GM12878 (cell line): ENCODE results near the gene TJAP1. TPM values are rescaled to one million over a fixed set of nuclear protein-coding genes. Genes with fewer than 3 reads are reported as not detected.

Experiments
- ATAC-seq: fragments of 200-7000 bp; cut with Tn5 transposase; 3 replicates; pipeline ENCODE4 v1.9.1; 2020; ENCODE audit warnings: mild to moderate bottlenecking, moderate library complexity
- BruUV-seq: library from RNA; stranded (reverse); fragments of 400-500 nt; replicated peaks from 2 replicates; lab custom pipeline; 2021; lab: Mats Ljungman, UMichigan
- CTCF ChIA-PET: fragments of 300-600 bp; sonication (Branson Sonifier 250); formaldehyde crosslinking; extraction: SDS; loops from one replicate; lab custom pipeline; 2021; ENCODE audit warnings: inconsistent platforms; lab: Yijun Ruan, JAX
- POLR2A ChIA-PET: fragments of 350-600 bp; formaldehyde crosslinking; extraction: SDS; loops from one replicate; lab custom pipeline; 2021; ENCODE audit warnings: inconsistent platforms; lab: Charles Lee
- RAD21 ChIA-PET: fragments of 300-600 bp; sonication (Branson Sonifier 250); formaldehyde crosslinking; loops from one replicate; lab custom pipeline; 2023; ENCODE audit warnings: antibody characterized with exemption; ENCODE audit not compliant: unreplicated experiment; lab: Charles Lee
- SMC1A ChIA-PET: fragments of 300-600 bp; sonication (Branson Sonifier 250); formaldehyde crosslinking; loops from one replicate; lab custom pipeline; 2023; ENCODE audit not compliant: unreplicated experiment, uncharacterized antibody; lab: Charles Lee
- DNase-seq: peaks from one replicate; pipeline ENCODE4 v3.0.0-alpha.2; 2011; ENCODE audit warnings: low read depth, low spot score
- FAIRE-seq: peaks from 3 replicates; lab custom pipeline; 2011; peaks lifted over from hg19 to GRCh38; lab: Jason Lieb, UNC
- H2AFZ ChIP-seq: 2 replicates; pipeline ENCODE4 v1.6.0; 2011; ENCODE audit warnings: low read depth, low read length, control low read depth; ENCODE audit not compliant: control insufficient read depth
- H3K27ac ChIP-seq: 2 replicates; pipeline ENCODE4 v1.5.1; 2011; ENCODE audit warnings: control low read depth; ENCODE audit not compliant: control insufficient read depth, insufficient read depth
- H3K27me3 ChIP-seq, 2 experiments: replicated peaks in 1 of 2; 2 replicates each; pipeline versions ENCODE4 v1.6.0 to v1.6.1; 2011; ENCODE audit warnings: low read length in 1 of 2; ENCODE audit not compliant: control insufficient read depth in 2 of 2, insufficient read depth in 2 of 2
- H3K36me3 ChIP-seq, 2 experiments: 2 replicates each; pipeline ENCODE4 v1.5.1; 2011; ENCODE audit warnings: low read length in 1 of 2; ENCODE audit not compliant: control insufficient read depth in 2 of 2, insufficient read depth in 2 of 2
- H3K4me1 ChIP-seq: 2 replicates; pipeline ENCODE4 v1.6.1; 2011; ENCODE audit warnings: mild to moderate bottlenecking, low read length, moderate library complexity, mixed read lengths; ENCODE audit not compliant: control insufficient read depth, insufficient read depth
- H3K4me2 ChIP-seq: 2 replicates; pipeline ENCODE4 v1.6.0; 2011; ENCODE audit warnings: control low read depth; ENCODE audit not compliant: control insufficient read depth, insufficient read depth
- H3K4me3 ChIP-seq: fragments of 200-600 bp; sonication (generic); 2 replicates; pipeline ENCODE4 v1.5.1; 2016
- H3K79me2 ChIP-seq: 2 replicates; pipeline ENCODE4 v1.6.0; 2011; ENCODE audit warnings: low read length; ENCODE audit not compliant: control insufficient read depth, insufficient read depth
- H3K9ac ChIP-seq: 2 replicates; pipeline ENCODE4 v1.8.0; 2011; ENCODE audit warnings: low read length, control low read depth, mixed read lengths; ENCODE audit not compliant: control insufficient read depth, insufficient read depth
- H3K9me3 ChIP-seq: replicated peaks from 3 replicates; pipeline ENCODE4 v1.5.1; 2011; ENCODE audit warnings: mild to moderate bottlenecking, low read length; ENCODE audit not compliant: control insufficient read depth, insufficient read depth
- H4K20me1 ChIP-seq: 2 replicates; pipeline ENCODE4 v1.6.0; 2011; ENCODE audit not compliant: control insufficient read depth, insufficient read depth
- BMI1 ChIP-seq: fragments of 450-650 bp; IDR thresholded peaks from 2 replicates; pipeline ENCODE4 v1.6.1; 2016; ENCODE audit warnings: mild to moderate bottlenecking, moderate library complexity, borderline replicate concordance
- CHD1 ChIP-seq: IDR thresholded peaks from 2 replicates; pipeline ENCODE4 v1.6.1; 2012; ENCODE audit warnings: low read depth, low read length, improper control_type of control experiment
- DPF2 ChIP-seq: fragments of 450-650 bp; IDR thresholded peaks from 2 replicates; pipeline ENCODE4 v1.6.1; 2017; ENCODE audit warnings: mild to moderate bottlenecking
- KDM1A ChIP-seq: fragments of 200-600 bp; sonication (generic); IDR thresholded peaks from 2 replicates; pipeline ENCODE4 v1.6.1; 2016; ENCODE audit warnings: borderline replicate concordance
- MEF2A ChIP-seq: IDR thresholded peaks from 2 replicates; pipeline ENCODE4 v1.6.1; 2011; ENCODE audit warnings: low read depth, mild to moderate bottlenecking, low read length, moderate library complexity; ENCODE audit not compliant: insufficient read depth
- NBN ChIP-seq: fragments of 450-650 bp; IDR thresholded peaks from 2 replicates; pipeline ENCODE4 v1.6.1; 2016
- RFX5 ChIP-seq: IDR thresholded peaks from 2 replicates; pipeline ENCODE4 v1.6.1; 2011; ENCODE audit warnings: low read depth, low read length, improper control_type of control experiment
- SIN3A ChIP-seq: IDR thresholded peaks from 2 replicates; pipeline ENCODE4 v1.6.1; 2012; ENCODE audit warnings: low read depth, low read length, improper control_type of control experiment
- SIX5 ChIP-seq: IDR thresholded peaks from 2 replicates; pipeline ENCODE4 v1.6.1; 2011; ENCODE audit warnings: mild to moderate bottlenecking, low read depth, low read length, moderate library complexity; ENCODE audit not compliant: severe bottlenecking
- SKIL ChIP-seq: fragments of 450-650 bp; IDR thresholded peaks from 2 replicates; pipeline ENCODE4 v1.6.1; 2017; ENCODE audit warnings: mild to moderate bottlenecking, low read depth, inconsistent platforms; ENCODE audit not compliant: poor library complexity, severe bottlenecking
- SMAD1 ChIP-seq: fragments of 450-650 bp; IDR thresholded peaks from 2 replicates; pipeline ENCODE4 v1.6.1; 2018; ENCODE audit warnings: mild to moderate bottlenecking, low read depth; ENCODE audit not compliant: partially characterized antibody
- SMARCA5 ChIP-seq: fragments of 450-650 bp; IDR thresholded peaks from 2 replicates; pipeline ENCODE4 v1.6.1; 2017; ENCODE audit warnings: mild to moderate bottlenecking
- SUPT20H ChIP-seq: IDR thresholded peaks from 2 replicates; pipeline ENCODE4 v1.6.1; 2011; ENCODE audit warnings: low read depth, mild to moderate bottlenecking, low read length, moderate library complexity, borderline replicate concordance; ENCODE audit not compliant: control insufficient read depth
- whole genome bisulfite sequencing: methylation state at CpG from one replicate; pipeline ENCODE4 v1.1.6; 2016; ENCODE audit warnings: low lambda C conversion rate; ENCODE audit not compliant: insufficient replicate concordance, insufficient coverage; ENCODE audit errors: missing lambda C conversion rate; 5-methylcytosine and 5-hydroxymethylcytosine counted together
- in situ Hi-C: fragments of 300-500 bp; cut with MboI; formaldehyde crosslinking; loops from 9 replicates; pipeline ENCODE4 v1.14.3; 2018; ENCODE audit warnings: mixed read lengths
- intact Hi-C: fragments of 100-400 bp; cut with micrococcal nuclease; formaldehyde crosslinking; loops from one replicate; pipeline ENCODE4 v1.14.2; 2022; ENCODE audit not compliant: unreplicated experiment
- polyA plus RNA-seq, 11 experiments: library from polyadenylated mRNA; depleted of rRNA in 4 of 11; unstranded in 6 of 11; stranded (reverse) in 5 of 11; fragments of >200 nt; fragmentation: Nextera tagmentation in 4 of 11; fragmentation: Illumina TruSeq in 1 of 11; extraction: Ambion mirVana in 4 of 11; extraction: Trizol in 1 of 11; gene quantifications; 1 replicate in 1 of 11; 2 replicates in 10 of 11; pipeline versions ENCODE4 v1.2.1 to v1.2.3, GENCODE V29; 2011 to 2016; ENCODE audit warnings: inconsistent platforms in 2 of 11, missing spikeins in 2 of 11, low read depth in 1 of 11
- total RNA-seq, 4 experiments: library from RNA; depleted of rRNA in 3 of 4; stranded (reverse); fragments of >200 nt in 3 of 4; fragmentation: Illumina TruSeq in 1 of 4; extraction: Trizol in 1 of 4; gene quantifications; 2 replicates each; pipeline versions ENCODE4 v1.2.1 to v1.2.3, GENCODE V29; 2013 to 2021
- TF ChIP-seq, protein P1 (sequence below), 3 experiments: IDR thresholded peaks in 2 of 3; conservative IDR thresholded peaks in 1 of 3; 2 replicates each; pipeline ENCODE4 v1.5.1; 2011; ENCODE audit warnings: low read depth in 3 of 3, low read length in 3 of 3, mild to moderate bottlenecking in 3 of 3, control low read depth in 2 of 3, moderate library complexity in 2 of 3, inconsistent platforms in 1 of 3, mixed read lengths in 1 of 3; ENCODE audit not compliant: control insufficient read depth in 2 of 3, insufficient read depth in 1 of 3; ENCODE audit errors: extremely low read depth in 1 of 3

Gene TJAP1
- total and polyA plus RNA-seq, 10 of the 15 experiments (the other 5 are each of a cell fraction or from before 2014, with no cell fraction given), result 0.11 to 22.6 (median 12.8) TPM

- no peak for TF ChIP-seq RFX5
- TF ChIP-seq NBN, result no peak
- TF ChIP-seq KDM1A, result no peak
- no peak for TF ChIP-seq SKIL
- no peak for TF ChIP-seq BMI1
- TF ChIP-seq MEF2A, result no peak
- no peak for TF ChIP-seq SUPT20H
- no peak for TF ChIP-seq CHD1
- no peak for TF ChIP-seq SMARCA5
- no peak for TF ChIP-seq SIX5
- no peak for TF ChIP-seq DPF2
- no peak for TF ChIP-seq SIN3A
- TF ChIP-seq, protein P1, sequence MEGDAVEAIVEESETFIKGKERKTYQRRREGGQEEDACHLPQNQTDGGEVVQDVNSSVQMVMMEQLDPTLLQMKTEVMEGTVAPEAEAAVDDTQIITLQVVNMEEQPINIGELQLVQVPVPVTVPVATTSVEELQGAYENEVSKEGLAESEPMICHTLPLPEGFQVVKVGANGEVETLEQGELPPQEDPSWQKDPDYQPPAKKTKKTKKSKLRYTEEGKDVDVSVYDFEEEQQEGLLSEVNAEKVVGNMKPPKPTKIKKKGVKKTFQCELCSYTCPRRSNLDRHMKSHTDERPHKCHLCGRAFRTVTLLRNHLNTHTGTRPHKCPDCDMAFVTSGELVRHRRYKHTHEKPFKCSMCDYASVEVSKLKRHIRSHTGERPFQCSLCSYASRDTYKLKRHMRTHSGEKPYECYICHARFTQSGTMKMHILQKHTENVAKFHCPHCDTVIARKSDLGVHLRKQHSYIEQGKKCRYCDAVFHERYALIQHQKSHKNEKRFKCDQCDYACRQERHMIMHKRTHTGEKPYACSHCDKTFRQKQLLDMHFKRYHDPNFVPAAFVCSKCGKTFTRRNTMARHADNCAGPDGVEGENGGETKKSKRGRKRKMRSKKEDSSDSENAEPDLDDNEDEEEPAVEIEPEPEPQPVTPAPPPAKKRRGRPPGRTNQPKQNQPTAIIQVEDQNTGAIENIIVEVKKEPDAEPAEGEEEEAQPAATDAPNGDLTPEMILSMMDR (IDR thresholded peaks at IDR 0.05 in 2 of 3, conservative IDR thresholded peaks at IDR 0.05 in 1 of 3; ENCODE audit: control insufficient read depth in 2 of 3, extremely low read depth in 1 of 3, insufficient read depth in 1 of 3, low read depth in 3 of 3, low read length in 3 of 3), result no peak
- no peak for TF ChIP-seq SMAD1
- no peak for FAIRE-seq
- Histone ChIP-seq H3K4me3 (no peak overlapping the region), H3K79me2 (peaks cover 8% of the 10 kb centered on the region), H3K27ac (no peak overlapping the region), H3K27me3 (peaks cover 0 to 2% of the 10 kb centered on the region in 2 experiments; a peak in 1 of 4 replicates), H3K9ac (no peak overlapping the region), H3K4me2 (peak overlapping the region; percentile 94; the same call in 1 of the 2 replicates), H3K4me1 (peaks cover 7% of the 10 kb centered on the region), H2AFZ (no peak overlapping the region), H3K9me3 (no peaks in the 10 kb centered on the region), H4K20me1 (no peaks in the 10 kb centered on the region), H3K36me3 (peaks cover 10 to 13% of the 10 kb centered on the region in 2 experiments; a peak in 3 of 4 replicates)
- ATAC-seq, result no peak
- no TSS peak for BruUV-seq
- RAD21 ChIA-PET, result no interaction called here
- CTCF ChIA-PET, result interaction anchor here (0.5 to 0.8 kb wide), 3 partner anchors 120 to 321 kb away, joined by 3 read pairs; no protein-coding TSS in a partner anchor
- in situ Hi-C loops, result no loop called here
- SMC1A ChIA-PET, result interaction anchor here (0.6 to 1.4 kb wide), 2 partner anchors 248 to 374 kb away, joined by 3 read pairs; no protein-coding TSS in a partner anchor
- DNase-seq, result no peak
- WGBS, result 94% methylated on average over 9 of the region's 10 CpGs
- POLR2A ChIA-PET, result no interaction called here
- intact Hi-C loops, result no loop called here
These were observed 33.4 kb downstream of the TJAP1 start for GRCh38 chr6:43510827-43511163.
